ENCODE data around the gene INO80D. TPM values are rescaled to one million over a fixed set of nuclear protein-coding genes. Genes with fewer than 3 reads are reported as not detected.

The INO80D gene
- total RNA-seq, 1 donor from 2014 or later: 21.0 TPM

GRCh38 chr2:206011795-206012194, 74.2 kb downstream of the INO80D start:
- no peaks in the 10 kb centered on the region for H3K4me1 Mint-ChIP-seq (ENCODE audit: unreplicated experiment)
- H3K36me3 Mint-ChIP-seq (ENCODE audit: low read depth, unreplicated experiment): peaks cover 31% of the 10 kb centered on the region
- H3K4me3 Mint-ChIP-seq (ENCODE audit: unreplicated experiment): no peak overlapping the region
- H3K9me3 Mint-ChIP-seq (ENCODE audit: unreplicated experiment): peaks cover 3% of the 10 kb centered on the region
- H3K27me3 Mint-ChIP-seq (ENCODE audit: unreplicated experiment): no peaks in the 10 kb centered on the region
- H3K27ac Mint-ChIP-seq (ENCODE audit: unreplicated experiment): no peak overlapping the region
- DNase-seq (ENCODE audit: low spot score): no peak
- no peak for TF ChIP-seq CTCF (IDR thresholded peaks at IDR 0.05; ENCODE audit: unreplicated experiment)

- DNase-seq (ENCODE audit: low spot score): no peak
- no peak for TF ChIP-seq CTCF (IDR thresholded peaks at IDR 0.05; ENCODE audit: unreplicated experiment)
- Mint-ChIP-seq H3K4me3 (ENCODE audit: unreplicated experiment) (no peak overlapping the region), H3K27me3 (ENCODE audit: unreplicated experiment) (no peaks in the 10 kb centered on the region), H3K27ac (ENCODE audit: unreplicated experiment) (no peak overlapping the region), H3K36me3 (ENCODE audit: low read depth, unreplicated experiment) (peaks cover 27% of the 10 kb centered on the region), H3K9me3 (ENCODE audit: unreplicated experiment) (no peaks in the 10 kb centered on the region), H3K4me1 (ENCODE audit: unreplicated experiment) (no peaks in the 10 kb centered on the region)
These were observed 74.9 kb downstream of the INO80D start for GRCh38 chr2:206011018-206011614.

DNA sequence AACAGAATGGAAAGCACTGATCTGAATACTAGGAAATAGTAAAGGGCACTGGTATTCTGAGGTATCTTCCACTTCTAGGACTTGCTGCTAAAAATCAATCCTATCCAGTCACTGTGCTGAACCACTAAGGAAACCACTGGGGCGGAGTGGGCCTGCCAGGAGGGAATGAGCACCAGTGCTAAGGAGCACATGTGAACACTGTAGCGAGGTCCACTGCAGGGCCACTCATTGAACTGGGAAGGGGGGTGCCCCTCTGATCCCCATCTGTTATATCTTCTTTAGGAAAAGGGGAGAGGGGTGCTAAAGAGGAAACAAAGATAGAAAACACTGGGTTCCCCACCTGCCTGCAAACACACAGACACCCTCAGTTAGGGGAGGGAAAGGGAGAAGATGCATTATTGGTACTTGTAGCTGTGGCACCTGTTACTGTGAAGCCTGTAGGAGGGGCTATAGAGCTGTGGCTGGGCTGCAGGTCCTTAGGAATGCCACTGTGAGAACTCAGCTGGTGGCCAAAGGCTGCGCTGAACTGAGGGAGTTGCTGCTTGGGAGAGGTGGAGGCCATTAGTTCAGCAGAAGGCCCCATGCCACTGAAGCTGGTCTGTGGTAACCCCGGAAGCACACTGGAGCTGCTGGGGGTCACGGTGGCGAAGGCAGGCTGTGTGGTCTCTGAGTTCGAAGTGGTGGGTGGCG, 81.8 kb downstream of the INO80D start:
- peak; percentile 37 for DNase-seq (ENCODE audit: low spot score)
- Mint-ChIP-seq H3K27me3 (ENCODE audit: unreplicated experiment) (no peaks in the 10 kb centered on the region), H3K27ac (ENCODE audit: unreplicated experiment) (peak overlapping the region; percentile 22), H3K36me3 (ENCODE audit: low read depth, unreplicated experiment) (peaks cover 29% of the 10 kb centered on the region), H3K9me3 (ENCODE audit: unreplicated experiment) (no peaks in the 10 kb centered on the region), H3K4me1 (ENCODE audit: unreplicated experiment) (no peaks in the 10 kb centered on the region), H3K4me3 (ENCODE audit: unreplicated experiment) (peak overlapping the region; percentile 52)
- no peak for TF ChIP-seq CTCF (IDR thresholded peaks at IDR 0.05; ENCODE audit: unreplicated experiment)

DNA sequence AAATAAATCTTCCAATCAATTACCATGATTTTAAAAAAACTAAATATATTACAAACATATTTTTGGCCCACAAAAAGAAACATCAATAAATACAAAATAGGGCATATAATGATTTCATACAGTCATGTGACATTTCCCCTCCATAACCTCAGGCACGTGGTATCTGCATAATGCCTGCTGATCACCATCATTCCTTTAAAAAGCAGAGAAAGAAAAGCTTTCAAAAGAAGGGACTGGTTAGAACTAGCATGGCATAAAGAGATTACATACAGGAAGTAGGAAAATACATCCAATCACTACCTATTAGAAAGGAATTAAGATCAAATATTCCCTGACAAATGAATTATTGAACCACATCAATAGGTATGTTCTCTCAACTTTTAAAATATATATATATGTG, 83.5 kb downstream of the INO80D start:
- no peaks in the 10 kb centered on the region for H3K9me3 Mint-ChIP-seq (ENCODE audit: unreplicated experiment)
- H3K27ac Mint-ChIP-seq (ENCODE audit: unreplicated experiment): no peak overlapping the region
- peaks cover 29% of the 10 kb centered on the region for H3K36me3 Mint-ChIP-seq (ENCODE audit: low read depth, unreplicated experiment)
- H3K4me1 Mint-ChIP-seq (ENCODE audit: unreplicated experiment): no peaks in the 10 kb centered on the region
- TF ChIP-seq CTCF (IDR thresholded peaks at IDR 0.05; ENCODE audit: unreplicated experiment): no peak
- H3K27me3 Mint-ChIP-seq (ENCODE audit: unreplicated experiment): no peaks in the 10 kb centered on the region
- DNase-seq (ENCODE audit: low spot score): no peak
- H3K4me3 Mint-ChIP-seq (ENCODE audit: unreplicated experiment): no peak overlapping the region

- H3K4me3 Mint-ChIP-seq (ENCODE audit: unreplicated experiment): no peak overlapping the region
- no peak for TF ChIP-seq CTCF (IDR thresholded peaks at IDR 0.05; ENCODE audit: unreplicated experiment)
- H3K27ac Mint-ChIP-seq (ENCODE audit: unreplicated experiment): no peak overlapping the region
- DNase-seq (ENCODE audit: low spot score): no peak
- no peaks in the 10 kb centered on the region for H3K27me3 Mint-ChIP-seq (ENCODE audit: unreplicated experiment)
- H3K4me1 Mint-ChIP-seq (ENCODE audit: unreplicated experiment): no peaks in the 10 kb centered on the region
- peaks cover 29% of the 10 kb centered on the region for H3K36me3 Mint-ChIP-seq (ENCODE audit: low read depth, unreplicated experiment)
- no peaks in the 10 kb centered on the region for H3K9me3 Mint-ChIP-seq (ENCODE audit: unreplicated experiment)
These were observed 84.1 kb downstream of the INO80D start for GRCh38 chr2:206001912-206002311.

All from endothelial cell (in vitro differentiated cells).